GM21717 (cell line): ENCODE data around the gene SKIL.

Experiments used
- ATAC-seq: cut with Tn5 transposase; IDR thresholded peaks from one replicate; pipeline ENCODE4 v1.9.1; 2021; ENCODE audit warnings: mild to moderate bottlenecking, moderate library complexity; ENCODE audit not compliant: unreplicated experiment

Gene SKIL

DNA sequence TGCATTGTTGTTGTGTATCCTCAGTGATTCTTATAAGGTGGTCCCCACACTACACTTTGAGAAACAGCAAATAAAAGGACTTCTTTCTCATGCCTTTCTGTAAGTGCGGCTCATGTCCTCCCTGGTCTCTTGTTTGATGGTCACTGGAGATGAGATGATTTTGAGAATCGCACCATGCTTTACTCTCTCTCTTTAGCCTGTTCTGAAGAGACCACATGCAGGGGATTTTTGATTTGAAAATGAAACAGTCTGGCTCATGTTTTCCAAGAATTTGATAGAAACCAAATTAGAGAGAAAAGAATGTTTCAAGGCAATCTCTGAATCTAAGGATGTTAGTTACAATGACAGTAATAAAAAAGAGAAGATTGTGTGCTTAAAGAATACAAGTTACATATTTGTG is 79.2 kb downstream of the SKIL start:
- ATAC-seq = no peak

DNA sequence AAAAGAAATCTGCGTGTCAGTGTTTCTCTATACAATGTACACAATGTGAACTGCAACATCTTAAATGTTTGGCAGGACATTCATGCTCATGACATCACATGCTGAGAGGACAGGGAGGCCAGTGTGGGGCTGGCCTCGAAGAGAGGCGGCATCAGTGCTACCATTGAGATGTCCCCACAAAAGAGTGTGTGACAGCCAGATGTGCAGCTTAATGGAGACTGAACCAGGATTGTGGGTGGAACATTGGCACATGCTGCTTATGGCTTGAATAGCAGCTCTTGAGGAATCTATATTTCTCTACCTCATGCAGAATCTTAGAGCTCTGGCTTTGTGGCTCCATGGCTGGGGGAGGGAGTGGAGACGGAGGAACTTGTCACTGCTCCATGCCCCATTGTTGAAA is 79.7 kb downstream of the SKIL start:
- ATAC-seq = no peak

DNA sequence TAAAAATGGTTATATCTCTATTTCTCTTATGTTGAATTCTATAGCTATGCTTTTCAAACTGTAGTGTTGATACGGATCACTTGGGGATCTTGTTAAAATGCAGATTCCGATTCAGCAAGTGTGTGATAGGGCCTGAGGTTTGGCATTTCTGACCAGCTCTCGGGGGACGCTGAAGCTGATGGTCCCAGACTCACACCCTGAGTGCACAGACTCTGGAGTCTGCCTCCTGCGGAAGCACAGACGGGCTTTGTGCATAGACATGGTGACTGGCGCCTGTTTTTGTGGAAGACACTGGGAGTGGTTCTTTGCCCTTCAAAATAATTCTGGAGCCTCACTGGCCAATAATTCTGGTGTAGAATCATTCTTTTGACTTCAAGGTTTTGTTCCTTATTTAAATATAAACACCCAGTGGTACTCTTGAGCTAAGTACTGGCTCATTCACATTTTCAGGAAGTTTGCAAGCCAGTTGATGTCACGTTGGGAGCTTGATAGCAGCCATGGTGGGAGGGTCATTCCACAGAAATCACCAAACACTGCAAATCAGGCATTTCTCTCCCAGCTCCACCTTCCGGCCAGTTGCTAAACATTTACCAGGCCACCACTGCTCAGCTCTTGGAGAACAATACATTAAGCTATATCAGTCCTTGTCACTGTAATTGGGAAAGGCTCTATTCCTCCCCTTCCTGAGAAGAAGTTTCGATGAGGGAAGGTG is 80.3 kb downstream of the SKIL start:
- ATAC-seq = no peak

DNA sequence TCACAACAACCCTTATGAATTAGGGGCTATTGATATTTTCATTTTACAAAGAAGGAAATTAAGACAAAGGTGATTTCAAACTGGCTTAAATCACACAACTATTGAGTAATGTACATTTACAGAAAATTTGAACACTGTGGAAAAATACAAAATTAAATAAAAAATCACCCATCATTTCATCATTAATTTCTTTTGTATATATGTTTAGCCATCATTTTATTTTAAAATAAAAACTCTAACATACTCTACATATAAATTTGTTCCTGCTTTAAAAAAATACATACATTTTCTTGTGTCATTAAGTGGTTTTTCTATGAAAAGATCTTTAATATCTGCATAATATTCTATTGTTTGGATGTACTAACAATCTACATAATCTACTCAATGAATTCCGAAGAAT is 81.3 kb downstream of the SKIL start:
- ATAC-seq = no peak

DNA sequence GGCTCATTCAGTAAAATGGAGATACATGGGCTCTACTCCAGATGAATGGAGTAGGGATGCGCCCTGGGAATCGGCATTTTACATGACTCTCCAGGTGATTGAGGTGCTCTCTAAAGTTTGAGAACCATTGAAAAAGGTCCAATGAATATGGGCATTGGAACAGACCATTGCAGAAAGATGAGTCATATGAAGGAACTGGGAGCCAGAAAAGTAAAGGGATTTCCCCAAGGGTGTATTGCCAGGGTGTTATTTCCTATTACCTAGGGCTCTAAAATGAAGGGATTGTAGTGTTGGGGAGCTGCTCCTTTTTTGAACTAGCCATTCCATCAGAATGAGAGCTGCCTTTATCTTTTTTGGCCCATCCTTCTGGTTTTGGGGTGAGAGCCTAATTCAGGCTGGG is 82.8 kb downstream of the SKIL start:
- ATAC-seq = no peak

DNA sequence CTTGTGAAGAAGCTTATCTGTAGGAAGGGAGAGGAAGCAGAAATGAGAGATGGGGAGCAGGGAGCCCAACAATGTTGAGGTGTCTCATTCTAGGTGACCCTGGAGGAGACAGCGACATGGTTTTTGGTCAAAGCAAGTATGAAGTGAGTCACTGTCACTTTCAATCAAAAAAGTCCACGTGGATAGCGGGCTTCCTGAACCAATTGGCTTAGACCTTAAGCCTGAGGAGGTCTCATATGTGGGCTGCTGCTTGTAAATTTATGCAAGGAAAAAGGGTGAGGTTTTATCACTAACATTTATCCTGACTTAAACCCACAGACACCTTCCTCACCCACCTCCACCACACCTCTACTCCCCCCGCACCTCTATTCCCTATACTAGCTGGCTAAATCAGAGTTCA is 83.9 kb downstream of the SKIL start:
- no peak for ATAC-seq

DNA sequence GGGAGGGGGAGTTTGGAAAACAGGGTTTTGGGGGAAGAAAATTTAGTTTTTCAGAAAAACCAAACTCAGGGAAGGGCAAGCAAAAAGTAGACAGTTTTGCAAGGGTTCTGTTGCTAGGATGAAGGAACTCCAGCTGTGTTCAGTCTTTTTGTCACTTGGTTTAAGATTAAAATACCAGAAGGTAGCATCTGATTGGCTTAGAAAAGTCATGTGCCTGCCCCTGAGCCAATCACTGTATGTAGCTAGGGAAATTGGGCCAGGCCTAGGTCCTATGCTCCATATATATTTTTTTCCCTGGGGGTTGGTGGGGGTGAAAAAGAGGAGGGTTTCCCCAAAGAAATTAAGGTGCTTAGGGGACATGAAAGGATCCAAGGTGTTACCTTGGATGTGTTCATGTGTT is 85.4 kb downstream of the SKIL start:
- no peak for ATAC-seq

DNA sequence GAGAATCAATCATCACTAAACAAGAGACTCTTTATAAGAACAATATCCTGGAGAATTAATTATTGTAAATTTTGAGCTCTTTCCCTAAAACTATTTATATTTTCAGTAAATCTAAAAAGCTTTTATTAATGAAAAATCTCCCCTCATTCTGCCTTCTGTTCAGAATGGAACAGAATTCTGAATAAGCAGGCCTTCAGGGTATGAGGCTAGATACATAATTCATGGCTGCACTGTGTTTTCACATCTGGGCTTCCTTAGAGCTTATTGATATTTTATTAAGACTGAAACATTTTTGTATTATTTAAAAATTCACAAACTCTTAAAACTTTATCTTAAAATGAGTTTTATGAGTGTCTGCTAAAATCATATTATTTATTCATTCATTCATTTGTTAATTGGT is 85.9 kb downstream of the SKIL start:
- no peak for ATAC-seq
